Neural cell (in vitro differentiated cells): Measurements from ENCODE around the gene MTPN. TPM values are rescaled to one million over a fixed set of nuclear protein-coding genes. Genes with fewer than 3 reads are reported as not detected.

Experiments
- H2AFZ ChIP-seq: fragments of 200-600, 300-800 bp; sonication (generic), shearing (Covaris generic); 2 replicates; pipeline ENCODE4 v1.6.0; 2014; ENCODE audit warnings: low read depth, mild to moderate bottlenecking, antibody characterized with exemption, low read length, moderate library complexity
- H3F3A ChIP-seq: fragments of 200-600 bp; shearing (Covaris generic); 2 replicates; pipeline ENCODE4 v1.6.1; 2016; ENCODE audit warnings: mild to moderate bottlenecking, moderate library complexity, mixed read lengths, antibody characterized with exemption, low read length; ENCODE audit not compliant: insufficient read depth, poor library complexity, severe bottlenecking
- H3K27ac ChIP-seq: fragments of 200-600, 300-800 bp; sonication (generic), shearing (Covaris generic); 2 replicates; pipeline ENCODE4 v1.5.1; 2014; ENCODE audit warnings: mild to moderate bottlenecking, low read length, moderate library complexity
- H3K27me3 ChIP-seq: fragments of 300-800, 200-600 bp; sonication (generic), shearing (Covaris generic); 2 replicates; pipeline ENCODE4 v1.6.0; 2014; ENCODE audit warnings: mild to moderate bottlenecking, low read depth, low read length, moderate library complexity; ENCODE audit not compliant: insufficient read depth
- H3K36me3 ChIP-seq: fragments of 300-800, 200-600 bp; sonication (generic), shearing (Covaris generic); 2 replicates; pipeline ENCODE4 v1.5.1; 2014; ENCODE audit warnings: mild to moderate bottlenecking, antibody characterized with exemption, low read length, moderate library complexity; ENCODE audit not compliant: insufficient read depth
- H3K4me2 ChIP-seq: fragments of 300-800, 200-600 bp; sonication (generic), shearing (Covaris generic); 2 replicates; pipeline ENCODE4 v1.6.0; 2014; ENCODE audit warnings: mild to moderate bottlenecking, low read length
- H3K4me3 ChIP-seq: fragments of 300-800, 200-600 bp; sonication (generic), shearing (Covaris generic); 2 replicates; pipeline ENCODE4 v1.5.1; 2014; ENCODE audit warnings: mild to moderate bottlenecking, low read length, moderate library complexity
- H3K79me2 ChIP-seq: fragments of 200-600 bp; shearing (Covaris generic); replicated peaks from 2 replicates; pipeline ENCODE4 v1.6.0; 2014; ENCODE audit warnings: mild to moderate bottlenecking, low read length, moderate library complexity; ENCODE audit not compliant: insufficient read depth
- H3K9ac ChIP-seq: fragments of 300-800, 200-600 bp; sonication (generic), shearing (Covaris generic); 2 replicates; pipeline ENCODE4 v1.6.1; 2016; ENCODE audit warnings: mild to moderate bottlenecking, low read length, mixed read lengths
- H3K9me2 ChIP-seq: fragments of 200-600 bp; shearing (Covaris generic); 2 replicates; pipeline ENCODE4 v1.6.1; 2016; ENCODE audit warnings: mild to moderate bottlenecking, low read length, mixed read lengths; ENCODE audit not compliant: insufficient read depth
- H3K9me3 ChIP-seq: fragments of 200-600, 300-800 bp; sonication (generic), shearing (Covaris generic); 2 replicates; pipeline ENCODE4 v1.6.1; 2016; ENCODE audit warnings: mild to moderate bottlenecking, mixed run types, low read length, moderate library complexity, mixed read lengths
- H4K20me1 ChIP-seq: fragments of 200-600 bp; shearing (Covaris generic); 2 replicates; pipeline ENCODE4 v1.6.1; 2016; ENCODE audit warnings: mild to moderate bottlenecking, mixed run types; ENCODE audit not compliant: insufficient read depth
- EP300 ChIP-seq: fragments of 450-650 bp; conservative IDR thresholded peaks from 2 replicates; pipeline ENCODE4 v1.6.1; 2014; ENCODE audit warnings: antibody characterized with exemption, mild to moderate bottlenecking, moderate library complexity; ENCODE audit not compliant: poor library complexity, severe bottlenecking
- EZH2 ChIP-seq: fragments of 200-600, 300-800 bp; shearing (Covaris generic), sonication (generic); IDR thresholded peaks from 2 replicates; pipeline ENCODE4 v1.6.1; 2014; ENCODE audit warnings: antibody characterized with exemption, low read length, borderline replicate concordance, mild to moderate bottlenecking; ENCODE audit not compliant: insufficient read depth, poor library complexity, severe bottlenecking
- MXI1 ChIP-seq: fragments of 450-650 bp; conservative IDR thresholded peaks from 2 replicates; pipeline ENCODE4 v1.6.1; 2014; ENCODE audit warnings: antibody characterized with exemption, mild to moderate bottlenecking; ENCODE audit not compliant: poor library complexity, severe bottlenecking
- POLR2AphosphoS5 ChIP-seq: IDR thresholded peaks from 2 replicates; pipeline ENCODE4 v1.6.1; 2012
- RAD21 ChIP-seq: fragments of 450-650 bp; conservative IDR thresholded peaks from 2 replicates; pipeline ENCODE4 v1.6.1; 2014; ENCODE audit warnings: antibody characterized with exemption, mild to moderate bottlenecking, moderate library complexity
- SMC3 ChIP-seq: fragments of 450-650 bp; conservative IDR thresholded peaks from 2 replicates; pipeline ENCODE4 v1.6.1; 2014; ENCODE audit warnings: antibody characterized with exemption, mild to moderate bottlenecking, moderate library complexity; ENCODE audit not compliant: poor library complexity
- TAF1 ChIP-seq: IDR thresholded peaks from 2 replicates; pipeline ENCODE4 v1.6.1; 2012; ENCODE audit warnings: low read depth
- polyA plus RNA-seq: library from polyadenylated mRNA; depleted of rRNA; stranded (reverse); fragments of >200 nt; gene quantifications from 2 replicates; pipeline ENCODE4 v1.2.3, GENCODE V29; 2014
- TF ChIP-seq, protein P1 (sequence below): fragments of 450-650 bp; IDR thresholded peaks from 2 replicates; pipeline ENCODE4 v1.5.1; 2014; ENCODE audit warnings: antibody characterized with exemption, mild to moderate bottlenecking, moderate library complexity; ENCODE audit not compliant: poor library complexity, severe bottlenecking
- TF ChIP-seq, protein P2 (sequence below): IDR thresholded peaks from 2 replicates; pipeline ENCODE4 v1.6.1; 2012; ENCODE audit warnings: borderline replicate concordance

MTPN gene
- polyA plus RNA-seq, 1 donor from 2014 or later = 133 TPM

DNA sequence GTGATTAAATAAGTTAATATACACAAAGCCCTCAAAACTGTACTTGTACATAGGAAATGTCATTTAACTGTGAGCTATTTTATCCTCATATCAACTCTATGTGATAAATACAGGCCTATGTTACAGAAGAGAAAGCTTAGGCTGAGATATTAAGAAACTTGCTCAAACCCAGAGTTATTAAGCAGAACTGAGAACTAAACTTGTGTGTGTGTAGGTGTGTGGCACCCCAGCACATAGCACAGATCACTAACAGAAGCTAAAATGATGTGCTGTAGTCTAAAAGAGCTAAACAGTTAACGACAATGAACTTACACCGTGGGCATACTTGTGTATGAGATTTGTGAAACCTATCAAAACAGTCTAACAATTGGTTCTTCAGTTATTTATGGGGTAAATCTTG is 34.5 kb downstream of the MTPN start:
- Histone ChIP-seq H3K9ac (no peak overlapping the region), H4K20me1 (no peaks in the 10 kb centered on the region), H3K9me2 (no peaks in the 10 kb centered on the region), H3F3A (no peaks in the 10 kb centered on the region), H3K9me3 (no peaks in the 10 kb centered on the region), H3K27ac (no peak overlapping the region), H3K4me2 (no peak overlapping the region), H3K27me3 (no peaks in the 10 kb centered on the region), H2AFZ (no peak overlapping the region), H3K79me2 (peaks cover 3% of the 10 kb centered on the region), H3K4me3 (no peak overlapping the region), H3K36me3 (peaks cover 3% of the 10 kb centered on the region)
- TF ChIP-seq, protein P1, sequence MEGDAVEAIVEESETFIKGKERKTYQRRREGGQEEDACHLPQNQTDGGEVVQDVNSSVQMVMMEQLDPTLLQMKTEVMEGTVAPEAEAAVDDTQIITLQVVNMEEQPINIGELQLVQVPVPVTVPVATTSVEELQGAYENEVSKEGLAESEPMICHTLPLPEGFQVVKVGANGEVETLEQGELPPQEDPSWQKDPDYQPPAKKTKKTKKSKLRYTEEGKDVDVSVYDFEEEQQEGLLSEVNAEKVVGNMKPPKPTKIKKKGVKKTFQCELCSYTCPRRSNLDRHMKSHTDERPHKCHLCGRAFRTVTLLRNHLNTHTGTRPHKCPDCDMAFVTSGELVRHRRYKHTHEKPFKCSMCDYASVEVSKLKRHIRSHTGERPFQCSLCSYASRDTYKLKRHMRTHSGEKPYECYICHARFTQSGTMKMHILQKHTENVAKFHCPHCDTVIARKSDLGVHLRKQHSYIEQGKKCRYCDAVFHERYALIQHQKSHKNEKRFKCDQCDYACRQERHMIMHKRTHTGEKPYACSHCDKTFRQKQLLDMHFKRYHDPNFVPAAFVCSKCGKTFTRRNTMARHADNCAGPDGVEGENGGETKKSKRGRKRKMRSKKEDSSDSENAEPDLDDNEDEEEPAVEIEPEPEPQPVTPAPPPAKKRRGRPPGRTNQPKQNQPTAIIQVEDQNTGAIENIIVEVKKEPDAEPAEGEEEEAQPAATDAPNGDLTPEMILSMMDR = no peak
- TF ChIP-seq MXI1 (no peak), EZH2 (no peak), EP300 (no peak), TAF1 (no peak), SMC3 (no peak)

DNA sequence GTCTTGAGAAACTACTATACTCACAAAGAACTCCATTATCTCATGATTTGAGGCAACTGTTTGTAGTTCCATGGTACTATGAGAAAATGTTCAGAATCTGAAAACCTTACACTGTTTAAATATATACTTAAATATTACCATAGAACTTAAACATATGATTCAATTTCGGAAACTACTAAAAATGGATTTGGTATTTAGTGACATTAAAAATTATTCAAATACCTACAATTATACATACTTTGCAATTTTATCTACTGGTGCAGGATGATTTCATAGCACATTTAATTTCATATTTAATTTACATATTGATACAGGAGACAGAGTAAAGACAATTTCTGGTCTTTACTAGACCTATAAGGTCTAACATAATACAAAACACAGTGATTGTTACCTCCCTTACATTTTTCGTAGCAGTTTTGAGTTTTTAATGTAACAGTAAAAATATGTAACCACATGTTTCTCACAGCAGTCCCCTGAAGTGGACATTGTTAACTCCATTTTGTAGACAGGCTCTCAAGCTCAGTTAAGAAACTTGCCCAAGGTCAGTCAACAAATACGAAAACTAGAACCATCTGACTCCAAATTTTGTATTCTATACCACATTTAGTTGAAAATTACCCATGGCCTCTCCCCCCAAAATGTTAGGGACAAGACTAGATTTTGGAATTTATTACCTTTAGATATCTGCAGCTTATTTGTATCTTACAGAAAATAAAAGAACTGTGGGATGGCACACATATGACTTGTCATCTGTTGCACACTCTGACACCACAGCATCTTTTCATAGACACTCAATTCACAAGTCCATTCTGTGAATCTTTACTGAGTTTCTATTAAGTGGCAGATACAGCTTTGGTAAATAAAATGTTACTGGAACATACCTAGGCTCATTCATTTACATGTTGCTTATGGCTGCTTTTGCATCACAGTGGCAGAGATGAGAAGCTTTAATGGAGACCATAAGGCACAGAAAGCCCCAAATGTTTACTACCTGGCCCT is 36.8 kb downstream of the MTPN start:
- H3K4me2 ChIP-seq = no peak overlapping the region
- H2AFZ ChIP-seq = no peak overlapping the region
- TF ChIP-seq, protein P1 = no peak
- TF ChIP-seq TAF1 (no peak), POLR2AphosphoS5 (no peak), EP300 (no peak), EZH2 (no peak), RAD21 (no peak)
- TF ChIP-seq, protein P2, sequence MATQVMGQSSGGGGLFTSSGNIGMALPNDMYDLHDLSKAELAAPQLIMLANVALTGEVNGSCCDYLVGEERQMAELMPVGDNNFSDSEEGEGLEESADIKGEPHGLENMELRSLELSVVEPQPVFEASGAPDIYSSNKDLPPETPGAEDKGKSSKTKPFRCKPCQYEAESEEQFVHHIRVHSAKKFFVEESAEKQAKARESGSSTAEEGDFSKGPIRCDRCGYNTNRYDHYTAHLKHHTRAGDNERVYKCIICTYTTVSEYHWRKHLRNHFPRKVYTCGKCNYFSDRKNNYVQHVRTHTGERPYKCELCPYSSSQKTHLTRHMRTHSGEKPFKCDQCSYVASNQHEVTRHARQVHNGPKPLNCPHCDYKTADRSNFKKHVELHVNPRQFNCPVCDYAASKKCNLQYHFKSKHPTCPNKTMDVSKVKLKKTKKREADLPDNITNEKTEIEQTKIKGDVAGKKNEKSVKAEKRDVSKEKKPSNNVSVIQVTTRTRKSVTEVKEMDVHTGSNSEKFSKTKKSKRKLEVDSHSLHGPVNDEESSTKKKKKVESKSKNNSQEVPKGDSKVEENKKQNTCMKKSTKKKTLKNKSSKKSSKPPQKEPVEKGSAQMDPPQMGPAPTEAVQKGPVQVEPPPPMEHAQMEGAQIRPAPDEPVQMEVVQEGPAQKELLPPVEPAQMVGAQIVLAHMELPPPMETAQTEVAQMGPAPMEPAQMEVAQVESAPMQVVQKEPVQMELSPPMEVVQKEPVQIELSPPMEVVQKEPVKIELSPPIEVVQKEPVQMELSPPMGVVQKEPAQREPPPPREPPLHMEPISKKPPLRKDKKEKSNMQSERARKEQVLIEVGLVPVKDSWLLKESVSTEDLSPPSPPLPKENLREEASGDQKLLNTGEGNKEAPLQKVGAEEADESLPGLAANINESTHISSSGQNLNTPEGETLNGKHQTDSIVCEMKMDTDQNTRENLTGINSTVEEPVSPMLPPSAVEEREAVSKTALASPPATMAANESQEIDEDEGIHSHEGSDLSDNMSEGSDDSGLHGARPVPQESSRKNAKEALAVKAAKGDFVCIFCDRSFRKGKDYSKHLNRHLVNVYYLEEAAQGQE = no peak

More for the DNA sequence above, 36.8 kb downstream of the MTPN start:
- no peaks in the 10 kb centered on the region for H3F3A ChIP-seq
- H3K9me3 ChIP-seq = no peaks in the 10 kb centered on the region
- peaks cover 3% of the 10 kb centered on the region for H3K36me3 ChIP-seq
- H3K4me3 ChIP-seq = no peak overlapping the region
- no peaks in the 10 kb centered on the region for H4K20me1 ChIP-seq
- no peaks in the 10 kb centered on the region for H3K27me3 ChIP-seq
- H3K79me2 ChIP-seq = peaks cover 3% of the 10 kb centered on the region
- H3K9ac ChIP-seq = no peak overlapping the region
- no peak overlapping the region for H3K27ac ChIP-seq
- H3K9me2 ChIP-seq = no peaks in the 10 kb centered on the region
